ENCODE data around the gene C2orf42.
A peak's percentile ranks its signal among the peaks of the same experiment; 100 is the strongest.
"Not testable (repeated sequence)": the region's sequence is repeated elsewhere in the genome, so short reads cannot be mapped to it uniquely, and the experiment has no call there.

C2orf42 gene

GRCh38 chr2:70169654-70170245 is 21.1 kb downstream of the C2orf42 start:
- not testable (repeated sequence) for DNase-seq

- DNase-seq, result no peak
Measured at GRCh38 chr2:70161069-70161534, 29.7 kb downstream of the C2orf42 start.

- DNase-seq, result no peak
Measured at GRCh38 chr2:70160545-70160944, 30.3 kb downstream of the C2orf42 start.

- DNase-seq, result not testable (repeated sequence)
Measured at GRCh38 chr2:70149130-70149686, 41.6 kb downstream of the C2orf42 start.

- DNase-seq, result not testable (repeated sequence)
Measured at GRCh38 chr2:70148211-70148760, 42.5 kb downstream of the C2orf42 start.

GRCh38 chr2:70145851-70146739 is 44.7 kb downstream of the C2orf42 start:
- no peak for DNase-seq

- no peak for DNase-seq
Measured at GRCh38 chr2:70145144-70145490, 45.7 kb downstream of the C2orf42 start.

GRCh38 chr2:70144443-70145143 is 46.2 kb downstream of the C2orf42 start:
- DNase-seq, result no peak

GRCh38 chr2:70143314-70144150 is 47.3 kb downstream of the C2orf42 start:
- DNase-seq, result peak; percentile 55

GRCh38 chr2:70142590-70143313 is 48.1 kb downstream of the C2orf42 start:
- DNase-seq, result peak; percentile 100

- no peak for DNase-seq
Measured at GRCh38 chr2:70141902-70142589, 48.8 kb downstream of the C2orf42 start.

GRCh38 chr2:70141212-70141901 is 49.5 kb downstream of the C2orf42 start:
- peak; percentile 98 for DNase-seq

- DNase-seq, result no peak
Measured at GRCh38 chr2:70140791-70141211, 50.0 kb downstream of the C2orf42 start.

- not testable (repeated sequence) for DNase-seq
Measured at GRCh38 chr2:70134323-70134983, 56.4 kb downstream of the C2orf42 start.

GRCh38 chr2:70133491-70134322 is 57.1 kb downstream of the C2orf42 start:
- no peak for DNase-seq

- DNase-seq, result no peak
Measured at GRCh38 chr2:70133127-70133452, 57.7 kb downstream of the C2orf42 start.

- peak; percentile 45 for DNase-seq
Measured at GRCh38 chr2:70132244-70133126, 58.3 kb downstream of the C2orf42 start.
